GM19455 (cell line): ENCODE results near the gene COQ10A.

Experiments
- ATAC-seq: cut with Tn5 transposase; IDR thresholded peaks from one replicate; pipeline ENCODE4 v1.9.1; 2021; ENCODE audit not compliant: unreplicated experiment

The COQ10A gene

DNA sequence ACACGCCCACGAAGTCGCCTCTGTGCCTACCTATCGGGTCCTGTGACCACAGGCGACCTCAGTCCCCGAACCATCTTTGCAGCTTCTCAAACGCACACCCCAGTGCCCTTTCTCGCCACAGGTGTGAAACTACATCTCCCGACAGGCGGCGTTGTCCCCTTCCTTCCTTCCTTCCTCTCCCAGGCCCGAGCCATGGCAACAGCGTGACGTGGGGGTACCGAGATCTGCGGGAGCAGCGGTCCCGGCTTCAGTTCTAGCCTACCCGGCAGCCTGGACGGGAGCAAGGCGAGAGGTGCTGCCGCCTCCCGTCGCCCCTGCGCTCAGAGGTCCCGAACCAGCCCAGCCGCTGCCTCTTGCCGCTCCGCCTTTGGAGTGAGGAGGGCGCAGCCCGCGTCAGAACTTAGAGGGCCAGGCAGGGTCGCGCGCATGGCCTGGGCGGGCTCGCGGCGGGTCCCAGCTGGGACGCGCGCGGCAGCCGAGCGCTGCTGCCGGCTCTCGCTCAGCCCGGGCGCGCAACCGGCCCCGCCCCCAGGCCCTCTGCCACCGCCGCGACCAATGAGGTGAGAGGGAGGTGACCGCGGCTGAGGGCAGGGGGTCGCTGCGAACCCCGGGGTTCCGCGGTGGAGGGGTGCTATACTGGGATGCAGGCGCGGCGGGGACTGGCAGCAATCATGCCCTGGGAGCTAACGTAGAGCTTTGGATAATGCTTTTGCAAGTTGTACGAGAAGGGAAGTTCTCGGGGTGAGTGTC lies at the start of gene COQ10A:
COQ10A (plus strand) TSS at position 250 of the 750 bp plus-strand sequence; CDS start at position 427, 177 bp downstream.
- peak; percentile 92 for ATAC-seq

DNA sequence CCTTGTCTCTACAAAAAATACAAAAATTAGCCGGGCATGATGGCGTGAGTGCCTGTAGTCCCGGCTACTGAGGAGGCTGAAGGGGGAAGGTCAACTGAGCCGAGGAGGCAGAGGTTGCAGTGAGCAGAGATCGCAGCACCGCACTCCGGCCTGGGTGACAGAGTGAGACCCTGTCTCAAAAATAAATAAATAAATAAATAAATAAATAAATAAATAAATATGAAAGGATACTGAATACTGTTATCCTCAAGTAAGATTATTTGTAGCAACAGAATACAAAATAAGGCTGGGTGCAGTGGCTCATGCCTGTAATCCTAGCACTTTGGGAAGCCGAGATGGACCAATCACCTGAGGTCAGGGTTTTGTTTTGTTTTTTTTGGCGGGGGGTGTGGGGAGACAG lies 46.9 kb upstream of the COQ10A start:
- no peak for ATAC-seq

DNA sequence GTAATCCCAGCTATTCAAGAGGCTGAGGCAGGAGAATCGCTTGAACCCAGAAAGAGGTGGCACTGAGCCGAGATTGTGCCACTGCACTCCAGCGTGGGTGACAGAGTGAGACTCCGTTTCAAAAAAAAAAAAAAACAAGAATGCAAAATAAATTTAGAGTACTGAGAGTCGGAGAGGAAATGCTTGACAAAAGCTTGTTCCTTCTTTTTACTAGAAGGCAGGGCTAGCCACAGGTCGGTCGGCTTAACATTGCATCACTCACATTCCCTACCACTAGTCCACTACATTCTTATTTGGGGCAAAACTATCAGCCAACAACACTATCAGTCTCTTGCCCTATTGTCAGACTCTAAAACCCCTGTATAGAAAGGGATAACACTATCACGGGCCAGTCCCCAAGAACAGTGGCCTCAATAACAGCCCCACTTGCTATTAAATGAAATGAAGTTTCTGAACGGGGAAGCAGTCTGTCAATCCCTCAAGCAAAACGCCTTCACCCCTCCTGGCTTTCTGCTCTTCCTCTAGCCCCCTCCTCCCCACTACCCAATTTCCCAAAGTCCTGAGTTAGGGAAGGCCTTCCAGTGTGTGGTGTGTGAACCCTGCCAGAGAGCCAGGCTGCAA lies 46.0 kb upstream of the COQ10A start:
- no peak for ATAC-seq

DNA sequence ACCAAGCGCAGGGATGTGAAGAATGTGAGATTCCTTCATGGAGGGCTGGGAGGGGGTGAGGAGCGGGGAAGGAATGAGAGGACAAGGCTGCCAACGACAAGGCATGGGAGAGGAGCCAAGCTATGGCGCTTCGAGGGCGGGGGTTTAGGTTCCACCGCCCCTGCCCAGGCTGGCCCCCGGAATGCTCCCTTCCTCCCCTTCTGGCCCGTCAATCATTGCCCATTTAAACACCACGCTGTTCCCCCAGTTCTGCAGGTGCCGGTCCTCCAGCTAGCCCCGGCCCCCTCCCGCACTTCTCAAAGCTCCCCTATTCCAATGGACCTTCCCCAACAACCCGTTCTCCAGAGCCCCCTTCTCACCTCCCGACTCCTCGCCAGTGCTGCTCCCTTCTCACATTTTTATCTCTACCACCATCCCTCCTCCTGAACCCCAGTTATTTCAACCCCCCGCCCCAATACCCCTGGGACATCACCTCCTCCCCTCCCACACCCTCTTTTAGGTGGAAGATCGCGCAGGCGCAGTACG lies 45.4 kb upstream of the COQ10A start:
- ATAC-seq, result peak; percentile 23

DNA sequence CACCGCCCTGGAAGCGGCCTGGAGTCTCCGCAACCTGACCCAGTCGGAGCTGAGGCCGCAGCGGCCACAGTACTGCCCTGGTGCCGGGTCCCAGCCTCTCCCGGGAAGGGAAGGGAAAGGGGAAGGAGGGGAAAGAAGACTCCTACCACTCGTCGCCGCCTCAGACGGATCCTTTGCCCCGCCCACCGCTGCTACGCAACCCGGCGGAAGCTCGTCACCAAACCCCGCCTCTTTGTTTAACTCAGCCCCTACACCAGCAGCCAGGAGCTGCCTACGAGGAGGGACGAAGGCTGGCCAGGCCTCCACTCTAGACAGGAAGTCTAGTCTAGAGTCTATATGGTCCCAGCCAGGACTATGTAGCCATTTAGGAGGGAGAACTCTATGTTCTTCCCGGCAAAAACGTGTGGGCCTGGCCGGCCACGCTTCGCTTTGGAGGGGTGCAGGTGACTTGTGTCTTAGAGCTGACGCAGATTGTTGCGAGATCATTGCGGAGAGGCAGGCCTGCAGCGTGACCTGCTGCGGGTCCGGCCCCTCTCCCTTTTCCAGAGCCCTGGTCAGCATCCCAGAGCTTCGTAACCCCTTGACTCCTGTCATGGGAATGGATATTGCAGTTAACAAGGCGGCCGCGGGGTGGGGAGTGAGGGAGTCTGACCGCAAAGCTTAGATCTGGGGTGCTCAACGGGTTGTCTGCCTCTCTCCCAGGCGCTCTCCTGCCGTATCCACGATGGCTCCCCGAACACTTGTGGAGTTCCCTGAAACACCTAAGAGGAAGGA lies 44.8 kb upstream of the COQ10A start, which contains the start of gene RNF41:
RNF41 (minus strand) TSS at position 166 of the 774 bp plus-strand sequence. CDS start 7,875 bp downstream, outside the sequence.
- peak; percentile 78 for ATAC-seq

DNA sequence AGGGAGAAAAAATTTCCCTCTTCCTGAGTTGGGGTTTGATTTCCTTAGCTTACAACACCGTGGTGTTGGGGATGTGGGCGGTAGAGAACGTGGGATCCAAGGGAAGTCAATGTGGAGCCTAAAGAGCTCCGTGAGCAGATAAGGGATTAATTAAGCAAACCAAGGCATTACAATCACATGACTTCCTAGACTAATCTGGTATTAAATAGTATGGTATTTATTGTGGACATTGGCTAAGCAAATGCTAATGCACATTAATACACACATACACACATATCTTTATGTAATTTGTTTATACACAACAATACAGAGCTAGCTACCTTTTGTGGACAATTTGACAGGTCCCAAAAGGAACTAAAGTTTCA lies 44.2 kb upstream of the COQ10A start:
- ATAC-seq, result no peak

DNA sequence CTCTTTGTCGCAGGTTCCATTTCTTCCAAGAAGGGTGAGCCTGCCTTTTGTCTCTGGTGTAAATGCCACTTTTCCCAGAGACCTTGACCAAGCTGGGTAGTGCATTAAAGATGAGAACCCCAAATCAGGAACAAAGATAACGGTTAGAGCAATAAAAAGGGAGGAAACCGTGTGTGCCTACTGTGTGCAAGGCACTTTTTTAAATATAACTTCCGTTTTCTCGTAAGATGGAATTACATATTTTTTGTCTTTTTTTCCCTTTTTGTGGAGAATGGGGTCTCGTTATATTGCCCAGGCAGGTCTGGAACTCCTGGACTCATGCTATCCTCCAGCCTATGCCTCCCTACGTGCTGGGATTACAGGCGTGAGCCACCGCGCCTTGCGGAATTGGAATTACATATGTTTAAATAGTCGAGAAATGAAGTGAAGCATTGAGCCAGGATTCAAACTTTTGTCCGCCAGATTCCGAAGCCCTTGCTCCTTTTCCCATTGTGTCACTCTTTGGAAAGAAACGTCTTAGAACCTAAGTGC lies 43.1 kb upstream of the COQ10A start:
- peak; percentile 7 for ATAC-seq

DNA sequence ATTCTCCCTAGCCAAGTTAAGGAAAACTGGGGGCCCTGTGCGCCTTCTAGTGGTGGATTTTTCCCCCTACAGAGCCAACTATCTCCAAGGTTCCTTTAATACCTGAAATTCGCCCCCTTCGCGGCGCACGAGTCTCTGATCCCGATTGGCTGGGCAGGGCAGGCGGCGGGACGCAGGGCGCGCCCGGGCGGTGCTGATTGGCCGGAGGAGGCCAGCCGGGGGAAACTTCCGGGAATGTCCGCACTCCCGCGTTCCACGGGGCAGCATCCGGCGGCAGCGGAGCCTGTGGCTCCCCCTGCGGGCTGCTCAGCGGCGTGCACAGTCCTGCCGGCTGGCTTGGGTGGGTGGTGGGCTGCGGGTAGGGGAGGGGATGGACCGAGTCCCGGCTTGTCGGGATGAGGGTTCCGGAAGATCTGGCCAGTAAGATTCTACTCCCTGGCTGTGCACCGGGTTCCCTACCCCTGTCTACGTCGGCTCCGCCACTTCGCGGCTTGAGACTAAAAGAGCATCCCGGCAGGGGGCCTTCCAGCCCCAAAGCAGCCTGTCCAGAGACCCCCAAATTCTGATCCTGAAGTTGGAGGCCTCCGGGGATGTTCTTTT lies 42.5 kb upstream of the COQ10A start, which contains the start of gene NABP2:
NABP2 (plus strand) TSS at position 241 of the 600 bp plus-strand sequence. CDS start 515 bp downstream, outside the sequence.
- peak; percentile 70 for ATAC-seq

DNA sequence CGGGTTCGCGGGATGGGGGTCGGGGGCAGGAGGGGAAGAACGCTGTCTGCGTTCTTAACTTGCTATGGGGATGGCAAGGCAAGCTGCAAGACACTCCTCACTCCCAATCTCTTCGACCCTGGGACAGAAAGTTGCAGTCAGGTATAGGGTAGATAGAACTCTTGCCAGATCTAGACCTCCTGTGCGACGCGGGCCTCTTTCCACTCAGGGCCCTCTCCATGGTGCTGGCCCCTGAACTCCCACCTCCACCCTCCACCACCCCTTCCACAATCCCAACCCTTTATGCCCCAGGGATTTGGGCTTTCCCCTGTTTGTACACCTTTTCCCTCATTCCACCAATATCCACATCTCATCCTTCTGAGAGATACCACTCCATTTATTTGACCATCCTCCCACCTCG lies 41.8 kb upstream of the COQ10A start:
- ATAC-seq, result no peak

DNA sequence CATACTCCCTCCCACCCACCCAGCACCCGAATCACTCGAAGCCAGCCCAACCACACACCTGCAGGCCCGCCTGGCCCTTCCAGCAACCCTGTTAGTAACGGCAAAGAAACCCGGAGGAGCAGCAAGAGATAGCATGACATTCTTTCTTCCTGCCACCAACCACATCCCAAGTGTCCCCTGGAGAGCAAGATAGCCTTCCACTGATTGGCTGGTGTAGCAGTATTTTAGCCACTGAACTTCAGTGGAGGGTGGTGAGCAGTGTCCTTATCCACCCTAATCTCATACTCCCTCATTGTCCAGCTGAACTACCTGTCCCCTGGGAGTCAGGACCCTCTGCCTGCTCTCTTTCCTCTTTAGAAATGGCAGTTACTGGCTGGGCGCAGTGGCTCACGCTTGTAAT lies 37.7 kb upstream of the COQ10A start:
- ATAC-seq, result no peak

DNA sequence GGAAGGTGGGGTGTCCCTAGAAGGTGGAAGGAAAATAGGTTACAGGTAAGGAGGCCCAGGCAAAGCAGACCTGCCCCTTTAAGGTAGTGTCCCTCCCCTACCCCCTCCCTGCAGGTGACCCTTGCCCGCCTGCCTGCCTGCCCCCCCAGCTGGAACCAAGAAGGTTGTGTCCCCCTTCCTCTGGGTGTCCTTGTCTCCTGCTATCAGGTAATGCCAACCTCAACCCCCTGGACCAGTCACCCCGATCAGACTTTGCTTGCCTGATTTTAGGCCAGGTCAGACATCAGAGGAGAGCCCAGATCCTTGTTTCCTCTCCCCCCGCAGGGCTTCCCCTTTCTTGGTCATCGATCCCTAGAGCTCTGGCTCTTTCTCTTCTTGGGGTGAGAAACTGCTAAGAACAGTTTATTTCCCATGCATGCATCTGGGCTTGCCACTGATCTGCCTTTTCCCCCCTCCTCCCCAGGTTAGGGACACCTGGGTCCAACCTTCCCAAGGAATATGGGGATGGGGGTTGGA lies 36.8 kb upstream of the COQ10A start, which contains the start of gene SLC39A5:
SLC39A5 (plus strand) TSS at position 136 of the 516 bp plus-strand sequence. CDS start 1,224 bp downstream, outside the sequence.
- no peak for ATAC-seq

DNA sequence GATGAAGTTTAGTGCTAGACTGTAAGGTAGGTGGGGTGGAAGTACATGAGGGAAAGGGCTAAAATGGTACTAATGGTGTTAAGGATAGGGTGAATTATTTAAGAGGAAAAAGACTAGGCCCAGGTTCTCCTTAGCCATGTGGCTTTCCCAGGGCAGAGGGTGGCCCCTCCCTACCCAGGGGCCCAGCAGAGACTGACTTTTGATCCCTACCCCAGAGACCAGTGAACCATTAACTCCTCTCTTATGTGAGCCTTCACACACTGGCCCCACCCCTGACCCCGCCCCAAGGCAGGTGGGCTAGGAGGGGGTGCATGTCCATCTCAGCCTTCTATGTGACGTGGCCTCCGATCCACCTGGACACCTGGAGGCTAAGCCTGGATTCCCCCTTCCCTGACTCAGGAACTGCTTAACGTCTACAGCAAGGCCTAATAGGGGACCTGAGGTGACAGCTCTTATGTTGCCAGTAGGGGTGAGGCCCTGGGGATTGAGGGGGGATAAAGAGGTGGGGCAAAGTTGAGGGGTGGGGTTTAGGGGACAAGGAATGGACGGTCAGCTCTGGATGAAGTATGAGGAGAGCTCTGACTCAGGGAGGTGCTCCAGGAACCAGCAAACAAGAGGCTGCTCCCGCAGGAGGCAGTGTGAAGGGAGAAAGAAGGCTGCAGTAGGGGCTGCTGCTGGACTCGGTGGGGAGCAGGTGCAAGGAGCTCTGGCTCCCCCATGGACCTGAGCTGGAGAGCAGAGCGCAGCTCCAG lies 36.1 kb upstream of the COQ10A start:
- ATAC-seq, result no peak

DNA sequence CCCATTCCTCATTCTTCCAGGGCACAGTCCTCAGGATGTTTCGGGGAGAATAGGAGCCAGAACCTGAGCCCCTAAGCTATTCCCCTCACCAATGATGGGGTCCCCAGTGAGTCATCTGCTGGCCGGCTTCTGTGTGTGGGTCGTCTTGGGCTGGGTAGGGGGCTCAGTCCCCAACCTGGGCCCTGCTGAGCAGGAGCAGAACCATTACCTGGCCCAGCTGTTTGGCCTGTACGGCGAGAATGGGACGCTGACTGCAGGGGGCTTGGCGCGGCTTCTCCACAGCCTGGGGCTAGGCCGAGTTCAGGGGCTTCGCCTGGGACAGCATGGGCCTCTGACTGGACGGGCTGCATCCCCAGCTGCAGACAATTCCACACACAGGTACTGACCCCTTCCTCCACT lies 35.6 kb upstream of the COQ10A start:
- ATAC-seq, result no peak

DNA sequence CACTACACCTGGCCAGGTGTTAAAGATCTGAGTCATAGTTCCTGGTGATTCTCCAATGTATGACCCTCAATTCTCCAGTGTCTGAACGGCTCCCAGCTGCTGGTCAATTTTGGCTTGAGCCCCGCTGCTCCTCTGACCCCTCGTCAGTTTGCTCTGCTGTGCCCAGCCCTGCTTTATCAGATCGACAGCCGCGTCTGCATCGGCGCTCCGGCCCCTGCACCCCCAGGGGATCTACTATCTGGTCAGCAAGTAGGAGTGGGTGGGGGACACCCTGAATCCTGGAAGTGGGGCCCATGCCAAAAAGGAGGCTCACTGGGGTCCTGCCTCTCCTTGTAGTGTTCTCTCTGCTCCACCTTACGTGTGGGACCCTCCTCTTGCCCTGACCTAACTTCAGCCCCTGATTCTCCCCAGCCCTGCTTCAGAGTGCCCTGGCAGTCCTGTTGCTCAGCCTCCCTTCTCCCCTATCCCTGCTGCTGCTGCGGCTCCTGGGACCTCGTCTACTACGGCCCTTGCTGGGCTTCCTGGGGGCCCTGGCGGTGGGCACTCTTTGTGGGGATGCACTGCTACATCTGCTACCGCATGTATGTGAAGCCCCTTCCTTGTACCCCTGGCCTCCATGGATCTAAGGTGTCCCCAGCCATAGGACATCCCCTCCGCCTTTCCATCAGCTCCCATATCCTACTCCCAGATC lies 31.9 kb upstream of the COQ10A start:
- no peak for ATAC-seq

DNA sequence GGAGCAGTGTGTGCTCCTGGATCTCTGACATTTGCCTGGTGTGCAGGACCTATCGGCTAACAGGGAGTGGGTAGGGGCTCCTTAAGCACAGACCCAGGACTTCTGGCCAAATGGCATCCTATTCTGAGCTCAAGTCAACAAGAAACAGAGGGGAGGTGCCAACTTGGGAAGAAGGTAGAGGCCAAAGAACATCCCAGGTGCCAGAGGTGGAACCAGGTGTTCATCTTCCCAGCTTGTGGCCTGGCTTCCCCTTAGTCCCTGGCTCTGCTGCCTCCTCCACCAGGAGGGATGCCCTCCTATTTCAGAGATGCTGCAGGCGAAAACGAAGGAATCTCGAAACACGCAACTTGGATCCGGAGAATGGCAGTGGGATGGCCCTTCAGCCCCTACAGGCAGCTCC lies 30.7 kb upstream of the COQ10A start:
- no peak for ATAC-seq

DNA sequence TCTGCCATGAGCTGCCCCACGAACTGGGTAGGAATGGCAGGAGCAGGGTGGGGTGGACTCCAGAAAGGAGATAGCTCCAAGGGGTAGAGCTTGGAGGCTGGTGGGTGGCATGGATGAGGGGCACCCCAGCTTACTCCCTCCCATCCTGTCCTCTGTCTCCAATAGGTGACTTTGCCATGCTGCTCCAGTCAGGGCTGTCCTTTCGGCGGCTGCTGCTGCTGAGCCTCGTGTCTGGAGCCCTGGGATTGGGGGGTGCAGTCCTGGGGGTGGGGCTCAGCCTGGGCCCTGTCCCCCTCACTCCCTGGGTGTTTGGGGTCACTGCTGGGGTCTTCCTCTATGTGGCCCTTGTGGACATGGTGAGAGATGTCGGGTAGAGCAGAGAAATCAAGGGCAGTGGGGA lies 29.8 kb upstream of the COQ10A start:
- no peak for ATAC-seq

DNA sequence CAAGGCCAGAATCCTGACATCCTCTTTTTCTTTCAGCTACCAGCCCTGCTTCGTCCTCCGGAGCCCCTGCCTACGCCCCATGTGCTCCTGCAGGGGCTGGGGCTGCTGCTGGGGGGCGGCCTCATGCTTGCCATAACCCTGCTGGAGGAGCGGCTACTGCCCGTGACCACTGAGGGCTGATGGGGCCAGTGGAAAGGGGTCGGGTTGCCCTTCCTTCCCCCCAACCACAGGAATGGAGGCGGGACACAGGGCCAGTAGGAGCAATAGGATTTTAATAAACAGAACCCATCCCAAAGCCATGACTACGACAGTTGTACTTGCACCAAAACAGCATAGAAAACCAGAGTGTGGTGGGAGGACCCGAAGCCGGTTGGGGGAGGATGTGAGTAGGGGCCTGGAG lies 29.2 kb upstream of the COQ10A start:
- ATAC-seq, result no peak

DNA sequence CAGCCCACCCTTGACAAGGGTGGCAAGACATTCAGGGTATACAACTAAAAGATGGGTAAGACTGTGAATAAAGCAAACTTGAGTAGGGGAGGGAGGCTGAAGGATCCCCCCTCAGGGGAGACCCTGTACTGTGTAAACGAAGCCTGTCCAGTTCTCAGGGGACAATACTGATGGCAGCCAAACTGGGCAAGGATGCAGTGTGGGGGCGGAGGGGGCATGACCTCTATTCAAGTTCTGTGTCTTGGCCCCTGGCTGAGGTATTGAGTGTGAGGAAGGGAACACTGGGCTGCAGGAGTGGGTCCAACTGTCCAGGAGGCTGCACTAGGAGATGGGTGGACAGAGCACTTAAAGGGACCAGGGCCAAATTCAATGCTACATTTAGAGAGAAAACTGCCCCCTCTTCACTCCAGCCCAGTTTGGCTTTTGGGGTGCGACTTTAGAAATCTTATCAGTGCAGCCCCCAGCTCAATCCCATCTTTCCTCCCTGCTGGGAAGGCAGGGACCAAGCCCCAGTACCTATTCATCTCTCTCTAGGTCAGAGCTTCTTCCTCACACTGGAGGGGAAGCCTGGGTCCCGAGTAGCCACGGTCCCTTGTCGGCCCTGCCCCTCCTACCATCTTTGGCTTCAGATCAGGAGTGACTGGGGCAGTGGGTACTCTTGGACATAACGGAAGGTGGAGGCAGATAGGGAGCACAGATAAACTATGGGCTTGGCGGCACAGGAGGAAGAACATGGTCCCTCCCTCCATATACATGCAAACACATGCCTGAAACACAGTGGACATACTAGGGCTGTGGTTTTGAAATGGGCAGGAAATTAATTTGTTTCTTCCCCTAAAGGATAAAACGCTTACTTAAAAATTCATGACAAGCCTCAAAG lies 25.1 kb upstream of the COQ10A start:
- ATAC-seq, result no peak
